ENCODE results near the gene ENAM. TPM values are rescaled to one million over a fixed set of nuclear protein-coding genes. Genes with fewer than 3 reads are reported as not detected.

The ENAM gene
- total RNA-seq, 1 donor from 2014 or later = not detected

- H3K36me3 ChIP-seq = no peaks in the 10 kb centered on the region
- no peaks in the 10 kb centered on the region for H3K9me3 ChIP-seq
- no peak for TF ChIP-seq POLR2A (IDR thresholded peaks at IDR 0.05)
- no peak for TF ChIP-seq CTCF (IDR thresholded peaks at IDR 0.05)
- no peak for TF ChIP-seq POLR2AphosphoS5 (IDR thresholded peaks at IDR 0.05; ENCODE audit: insufficient read depth in 1 of 2, low read depth in 1 of 2)
- H3K4me3 ChIP-seq = no peak overlapping the region
- intact Hi-C loops (cut with DNase I) = no loop called here
- H3K27me3 ChIP-seq = no peaks in the 10 kb centered on the region
- no peak overlapping the region for H3K27ac ChIP-seq
- no peaks in the 10 kb centered on the region for H3K4me1 ChIP-seq
- DNase-seq (ENCODE audit: extremely low spot score in 2 of 2) = no peak
Measured at GRCh38 chr4:70589785-70590184, 38.8 kb upstream of the ENAM start.

GRCh38 chr4:70591955-70592582 is 36.5 kb upstream of the ENAM start, which contains the start of gene AMBN:
Gene AMBN, plus strand, starts transcription at chr4:70592256. Its CDS starts 103 bp downstream, at chr4:70592359.
- intact Hi-C loops (cut with DNase I) = no loop called here
- Histone ChIP-seq H3K27me3 (no peaks in the 10 kb centered on the region), H3K4me3 (no peak within 1 kb of the TSS), H3K9me3 (no peaks in the 10 kb centered on the region), H3K4me1 (no peaks in the 10 kb centered on the region), H3K36me3 (no peaks in the 10 kb centered on the region), H3K27ac (no peak within 1 kb of the TSS)
- no peak for TF ChIP-seq POLR2AphosphoS5 (IDR thresholded peaks at IDR 0.05; ENCODE audit: insufficient read depth in 1 of 2, low read depth in 1 of 2)
- TF ChIP-seq CTCF (IDR thresholded peaks at IDR 0.05) = no peak
- no peak for TF ChIP-seq POLR2A (IDR thresholded peaks at IDR 0.05)
- no peak for DNase-seq (ENCODE audit: extremely low spot score in 2 of 2)

- no peak overlapping the region for H3K4me3 ChIP-seq
- DNase-seq (ENCODE audit: extremely low spot score in 2 of 2) = no peak
- no peaks in the 10 kb centered on the region for H3K4me1 ChIP-seq
- H3K27me3 ChIP-seq = no peaks in the 10 kb centered on the region
- no peaks in the 10 kb centered on the region for H3K9me3 ChIP-seq
- no peak overlapping the region for H3K27ac ChIP-seq
- H3K36me3 ChIP-seq = no peaks in the 10 kb centered on the region
- TF ChIP-seq CTCF (IDR thresholded peaks at IDR 0.05) (no peak), POLR2AphosphoS5 (IDR thresholded peaks at IDR 0.05; ENCODE audit: insufficient read depth in 1 of 2, low read depth in 1 of 2) (no peak), POLR2A (IDR thresholded peaks at IDR 0.05) (no peak)
- intact Hi-C loops (cut with DNase I) = no loop called here
Measured at GRCh38 chr4:70594196-70594595, 34.3 kb upstream of the ENAM start.

- no peak for TF ChIP-seq POLR2AphosphoS5 (IDR thresholded peaks at IDR 0.05; ENCODE audit: insufficient read depth in 1 of 2, low read depth in 1 of 2)
- no peak for TF ChIP-seq CTCF (IDR thresholded peaks at IDR 0.05)
- TF ChIP-seq POLR2A (IDR thresholded peaks at IDR 0.05) = no peak
- Histone ChIP-seq H3K4me3 (no peak overlapping the region), H3K27ac (no peak overlapping the region), H3K27me3 (no peaks in the 10 kb centered on the region), H3K9me3 (no peaks in the 10 kb centered on the region), H3K4me1 (no peaks in the 10 kb centered on the region), H3K36me3 (no peaks in the 10 kb centered on the region)
- no peak for DNase-seq (ENCODE audit: extremely low spot score in 2 of 2)
- intact Hi-C loops (cut with DNase I) = no loop called here
Measured at GRCh38 chr4:70600305-70600704, 28.2 kb upstream of the ENAM start.

GRCh38 chr4:70600977-70601376 is 27.6 kb upstream of the ENAM start:
- TF ChIP-seq CTCF (IDR thresholded peaks at IDR 0.05) (no peak), POLR2AphosphoS5 (IDR thresholded peaks at IDR 0.05; ENCODE audit: insufficient read depth in 1 of 2, low read depth in 1 of 2) (no peak), POLR2A (IDR thresholded peaks at IDR 0.05) (no peak)
- Histone ChIP-seq H3K36me3 (no peaks in the 10 kb centered on the region), H3K27ac (no peak overlapping the region), H3K4me1 (no peaks in the 10 kb centered on the region), H3K4me3 (no peak overlapping the region), H3K9me3 (no peaks in the 10 kb centered on the region), H3K27me3 (no peaks in the 10 kb centered on the region)
- DNase-seq (ENCODE audit: extremely low spot score in 2 of 2) = no peak
- intact Hi-C loops (cut with DNase I) = no loop called here

All from vagina (tissue), 2 donors.